Stimulated activated CD8-positive, alpha-beta memory T cell treated with anti-CD3 and anti-CD28 coated beads, Interleukin-7, amount 100 ng/mL, for 24 hours (primary cell): ENCODE data around the gene MKNK1.
A peak's percentile ranks its signal among the peaks of the same experiment; 100 is the strongest.

Source experiments
- DNase-seq: peaks from one replicate; pipeline ENCODE4 v3.0.0-alpha.2; 2020; ENCODE audit warnings: low read depth

The MKNK1 gene

GRCh38 chr1:46618754-46619415 is 14.8 kb upstream of the MKNK1 start:
- no peak for DNase-seq

- DNase-seq, result no peak
Observed at GRCh38 chr1:46617833-46618232, 13.8 kb upstream of the MKNK1 start.

- DNase-seq, result no peak
Observed at GRCh38 chr1:46617108-46617800, 13.2 kb upstream of the MKNK1 start.

GRCh38 chr1:46616277-46617107 is 12.4 kb upstream of the MKNK1 start, which contains the start of gene MOB3C:
MOB3C (minus strand) TSS chr1:46616811; CDS start chr1:46613321, 3,490 bp downstream.
- peak; percentile 34 for DNase-seq

- no peak for DNase-seq
Observed at GRCh38 chr1:46615735-46616134, 11.7 kb upstream of the MKNK1 start.

GRCh38 chr1:46615088-46615487 is 11.0 kb upstream of the MKNK1 start:
- DNase-seq, result no peak

- no peak for DNase-seq
Observed at GRCh38 chr1:46614604-46614984, 10.5 kb upstream of the MKNK1 start.

- peak; percentile 14 for DNase-seq
Observed at GRCh38 chr1:46613661-46614603, 9.9 kb upstream of the MKNK1 start.

- no peak for DNase-seq
Observed at GRCh38 chr1:46612937-46613660, 9.0 kb upstream of the MKNK1 start.

GRCh38 chr1:46611691-46612221 is 7.7 kb upstream of the MKNK1 start:
- no peak for DNase-seq

- DNase-seq, result no peak
Observed at GRCh38 chr1:46607345-46608130, 3.5 kb upstream of the MKNK1 start.

- DNase-seq, result no peak
Observed at GRCh38 chr1:46606255-46606965, 2.3 kb upstream of the MKNK1 start.

GRCh38 chr1:46605232-46605631 is 1.2 kb upstream of the MKNK1 start:
- no peak for DNase-seq

- DNase-seq, result no peak
Observed at GRCh38 chr1:46603481-46603857, 599 bp downstream of the MKNK1 start.

- DNase-seq, result no peak
Observed at GRCh38 chr1:46601257-46602007, 2.6 kb downstream of the MKNK1 start.

- no peak for DNase-seq
Observed at GRCh38 chr1:46599059-46599970, 4.8 kb downstream of the MKNK1 start.

GRCh38 chr1:46596846-46597245 is 7.2 kb downstream of the MKNK1 start:
- no peak for DNase-seq

- no peak for DNase-seq
Observed at GRCh38 chr1:46596036-46596435, 8.0 kb downstream of the MKNK1 start.
